Measurements from ENCODE around the gene PGAM4.
"Not testable (repeated sequence)": the region's sequence is repeated elsewhere in the genome, so short reads cannot be mapped to it uniquely, and the experiment has no call there.

PGAM4 gene

DNA sequence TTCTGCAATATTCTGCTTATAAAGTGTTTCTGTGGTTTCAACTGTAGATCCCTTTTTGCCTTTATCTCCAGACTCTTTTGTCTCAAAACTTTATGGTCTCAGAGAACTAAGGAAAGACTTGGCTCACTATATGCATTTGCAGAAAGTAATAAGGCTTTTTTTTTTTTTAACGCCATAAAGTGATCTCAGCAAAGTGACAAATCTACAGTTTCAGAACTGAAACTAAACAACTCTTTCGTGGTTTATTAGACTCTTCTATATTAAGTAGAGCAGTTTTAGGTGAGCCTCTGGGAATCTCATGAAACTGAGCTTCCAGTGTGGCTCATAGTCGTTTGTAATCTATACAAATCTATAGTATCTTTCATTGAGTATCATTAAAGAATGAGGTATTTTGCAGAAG, 43.7 kb downstream of the PGAM4 start:
- DNase-seq (ENCODE audit: low read depth): no peak

- no peak for DNase-seq (ENCODE audit: low read depth)
Observed at GRCh38 chrX:77924320-77924859, 45.0 kb downstream of the PGAM4 start.

GRCh38 chrX:77922787-77923186, 46.7 kb downstream of the PGAM4 start:
- DNase-seq (ENCODE audit: low read depth): no peak

DNA sequence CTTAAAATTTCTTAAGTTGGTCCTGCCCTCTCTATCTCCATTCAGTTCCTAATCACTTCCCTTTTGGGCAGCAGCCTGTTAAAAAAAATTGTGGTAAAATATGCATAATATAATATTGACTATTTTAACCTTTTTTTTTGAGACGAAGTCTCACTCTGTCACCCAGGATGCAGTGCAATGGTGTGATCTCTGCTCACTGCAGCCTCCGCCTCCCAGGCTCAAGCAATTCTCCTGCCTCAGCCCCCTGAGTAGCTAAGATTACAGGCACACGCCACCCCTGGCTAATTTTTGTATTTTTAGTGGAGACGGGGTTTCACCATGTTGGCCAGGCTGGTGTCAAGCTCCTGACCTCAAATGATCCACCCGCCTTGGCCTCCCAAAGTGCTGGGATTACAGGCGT, 50.1 kb downstream of the PGAM4 start:
- not testable (repeated sequence) for DNase-seq (ENCODE audit: low read depth)

GRCh38 chrX:77918568-77918967, 50.9 kb downstream of the PGAM4 start:
- peak; percentile 25 for DNase-seq (ENCODE audit: low read depth)
